SK-N-SH (cell line): Measurements from ENCODE around the gene BCL11A. TPM values are rescaled to one million over a fixed set of nuclear protein-coding genes. Genes with fewer than 3 reads are reported as not detected.

Experiments
- CTCF ChIA-PET: fragments of 300-600, 350-600 bp; formaldehyde crosslinking; extraction: SDS; loops from one replicate; lab custom pipeline; 2021; lab: Yijun Ruan, JAX
- POLR2A ChIA-PET: fragments of 350-600 bp; sonication (Branson Sonifier 250); formaldehyde crosslinking; extraction: SDS; loops from one replicate; lab custom pipeline; 2020; ENCODE audit warnings: antibody characterized with exemption, inconsistent platforms; lab: Yijun Ruan, JAX
- DNase-seq: peaks from one replicate; pipeline ENCODE4 v3.0.0; 2012
- H2AFZ ChIP-seq: fragments of 200-600 bp; sonication (generic); 2 replicates; pipeline ENCODE4 v1.8.1; 2016; ENCODE audit warnings: antibody characterized with exemption, mild to moderate bottlenecking, low read depth
- H3F3A ChIP-seq: fragments of 200-600 bp; sonication (generic); replicated peaks from 2 replicates; pipeline ENCODE3; 2016; ENCODE audit warnings: antibody characterized with exemption, mild to moderate bottlenecking; ENCODE audit not compliant: insufficient read depth
- H3K27ac ChIP-seq, 2 experiments: fragments of 200-500 bp in 1 of 2; fragments of 200-600 bp in 1 of 2; sonication (Bioruptor generic) in 1 of 2; sonication (generic), shearing (Covaris generic) in 1 of 2; 2 replicates each; pipeline versions ENCODE4 v1.5.1 to v1.6.1; 2014 to 2016; ENCODE audit warnings: low read depth in 2 of 2, inconsistent platforms in 1 of 2, low read length in 1 of 2, mild to moderate bottlenecking in 1 of 2, mixed read lengths in 1 of 2
- H3K27me3 ChIP-seq: fragments of 200-600 bp; sonication (generic), shearing (Covaris generic); 2 replicates; pipeline ENCODE4 v1.6.1; 2016; ENCODE audit warnings: mixed run types; ENCODE audit not compliant: insufficient read depth
- H3K36me3 ChIP-seq, 2 experiments: fragments of 200-500 bp in 1 of 2; fragments of 200-600 bp in 1 of 2; sonication (Bioruptor generic) in 1 of 2; sonication (generic) in 1 of 2; replicated peaks in 1 of 2; 2 replicates each; pipeline versions ENCODE3 to v1.5.1; 2014 to 2016; ENCODE audit warnings: low read length in 1 of 2, mild to moderate bottlenecking in 1 of 2; ENCODE audit not compliant: insufficient read depth in 2 of 2, control insufficient read depth in 1 of 2
- H3K4me1 ChIP-seq, 2 experiments: fragments of 200-500 bp in 1 of 2; fragments of 200-600 bp in 1 of 2; sonication (Bioruptor generic) in 1 of 2; sonication (generic), shearing (Covaris generic) in 1 of 2; 2 replicates each; pipeline versions ENCODE4 v1.5.1 to v1.6.1; 2014 to 2016; ENCODE audit warnings: low read depth in 1 of 2, low read length in 1 of 2, mixed run types in 1 of 2; ENCODE audit not compliant: insufficient read depth in 2 of 2, control insufficient read depth in 1 of 2
- H3K4me2 ChIP-seq: fragments of 200-600 bp; sonication (generic), shearing (Covaris generic); 2 replicates; pipeline ENCODE4 v1.6.1; 2017; ENCODE audit warnings: mixed run types
- H3K4me3 ChIP-seq, 2 experiments: fragments of 200-500 bp in 1 of 2; fragments of 200-600 bp in 1 of 2; sonication (Bioruptor generic) in 1 of 2; sonication (generic), shearing (Covaris generic) in 1 of 2; 2 replicates each; pipeline versions ENCODE4 v1.5.1 to v1.8.1; 2014 to 2016; ENCODE audit warnings: low read depth in 2 of 2, inconsistent platforms in 1 of 2, low read length in 1 of 2, mild to moderate bottlenecking in 1 of 2, mixed read lengths in 1 of 2, moderate library complexity in 1 of 2
- H3K79me2 ChIP-seq: fragments of 200-600 bp; sonication (generic); 2 replicates; pipeline ENCODE4 v1.8.1; 2017; ENCODE audit warnings: mild to moderate bottlenecking; ENCODE audit not compliant: insufficient read depth
- H3K9ac ChIP-seq: fragments of 200-600 bp; sonication (generic); 2 replicates; pipeline ENCODE4 v1.6.1; 2017; ENCODE audit warnings: mixed run types
- H3K9me2 ChIP-seq: fragments of 200-600 bp; sonication (generic); 2 replicates; pipeline ENCODE4 v1.6.1; 2017; ENCODE audit warnings: mixed run types
- H3K9me3 ChIP-seq: fragments of 200-600 bp; sonication (generic); 2 replicates; pipeline ENCODE4 v1.6.1; 2017; ENCODE audit warnings: mixed run types, mild to moderate bottlenecking, moderate library complexity
- H4K20me1 ChIP-seq: fragments of 200-600 bp; sonication (generic); 2 replicates; pipeline ENCODE4 v1.6.1; 2017; ENCODE audit warnings: mild to moderate bottlenecking, mixed run types; ENCODE audit not compliant: insufficient read depth
- ELF1 ChIP-seq: IDR thresholded peaks from 2 replicates; pipeline ENCODE4 v1.4.0; 2012
- FOXJ3 ChIP-seq: sonication (generic); formaldehyde crosslinking; IDR thresholded peaks from 2 replicates; pipeline ENCODE4 v1.5.1; 2020; ENCODE audit warnings: mild to moderate bottlenecking, missing genetic modification reagents
- FOXM1 ChIP-seq: IDR thresholded peaks from 2 replicates; pipeline ENCODE4 v1.4.0; 2012; ENCODE audit warnings: low read depth, mild to moderate bottlenecking
- IRF3 ChIP-seq: fragments of 150-350 bp; IDR thresholded peaks from 2 replicates; pipeline ENCODE4 v1.6.1; 2016; ENCODE audit warnings: mild to moderate bottlenecking, low read depth, low read length
- JUND ChIP-seq: IDR thresholded peaks from 2 replicates; pipeline ENCODE4 v1.4.0; 2012
- MEF2A ChIP-seq: IDR thresholded peaks from 2 replicates; pipeline ENCODE4 v1.4.0; 2012; ENCODE audit warnings: low read depth, borderline replicate concordance
- RCOR1 ChIP-seq: fragments of 150-350 bp; IDR thresholded peaks from 2 replicates; pipeline ENCODE4 v1.6.1; 2017; ENCODE audit warnings: antibody characterized with exemption, low read length
- TCF12 ChIP-seq: IDR thresholded peaks from 2 replicates; pipeline ENCODE4 v1.4.0; 2012
- TEAD4 ChIP-seq: IDR thresholded peaks from 2 replicates; pipeline ENCODE4 v1.4.0; 2012; ENCODE audit warnings: mild to moderate bottlenecking, borderline replicate concordance; ENCODE audit not compliant: insufficient read depth
- WGBS: methylation state at CpG from one replicate; pipeline ENCODE4 v1.1.6; 2017; ENCODE audit warnings: low lambda C conversion rate; 5-methylcytosine and 5-hydroxymethylcytosine counted together
- polyA plus RNA-seq, 3 experiments: library from polyadenylated mRNA; depleted of rRNA; stranded (reverse); fragments of >200 nt; gene quantifications; 2 replicates each; pipeline ENCODE4 v1.2.3, GENCODE V29; 2012

Gene BCL11A
- polyA plus RNA-seq, 1 of the 3 experiments (the other 2 are of a cell fraction), result 1.9 TPM

DNA sequence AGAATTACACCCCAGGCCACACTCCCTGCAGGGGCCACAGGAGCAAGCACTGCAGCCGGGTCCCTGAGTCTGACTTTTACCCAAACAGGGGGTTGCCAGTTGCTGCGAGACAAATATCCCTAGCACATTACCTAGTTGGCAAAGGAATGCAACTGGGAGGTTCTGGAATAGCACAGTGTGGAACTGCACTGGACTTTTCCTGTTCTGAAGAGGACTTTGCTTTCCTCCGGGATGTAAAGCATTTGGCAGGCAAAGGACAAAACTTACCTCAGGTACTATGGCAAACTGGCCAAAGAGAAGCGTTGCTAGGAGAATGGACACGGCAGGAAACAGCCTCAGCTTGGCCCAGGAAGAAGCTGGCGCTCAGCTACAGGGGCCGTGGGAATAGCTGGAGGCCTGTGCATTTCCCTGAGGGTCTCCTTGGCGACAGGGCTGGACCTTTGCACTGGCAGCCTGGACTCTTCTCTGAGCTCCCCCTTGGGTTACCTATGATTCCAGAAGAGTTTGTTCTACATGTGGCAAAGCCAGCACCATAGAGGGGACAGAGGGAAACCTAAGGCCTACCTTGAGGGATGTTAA is 45.0 kb downstream of the BCL11A start:
- Histone ChIP-seq H3K9me3 (no peaks in the 10 kb centered on the region), H3K36me3 (no peaks in the 10 kb centered on the region), H3F3A (no peaks in the 10 kb centered on the region), H3K4me3 (no peak overlapping the region), H4K20me1 (no peaks in the 10 kb centered on the region), H3K79me2 (no peaks in the 10 kb centered on the region; the same call in 1 of the 2 replicates), H2AFZ (no peak overlapping the region), H3K4me2 (no peak overlapping the region), H3K4me1 (no peaks in the 10 kb centered on the region), H3K27ac (no peak overlapping the region), H3K9ac (no peak overlapping the region), H3K27me3 (no peaks in the 10 kb centered on the region), H3K9me2 (no peaks in the 10 kb centered on the region)
- CTCF ChIA-PET, result interaction anchor here (0.6 to 1.2 kb wide), 5 partner anchors 9 to 754 kb away, joined by 3 to 4 read pairs (median 3); no protein-coding TSS in a partner anchor
- POLR2A ChIA-PET, result no interaction called here
- no peak for TF ChIP-seq ELF1
- TF ChIP-seq FOXJ3 (CRISPR knock-in tag), result no peak
- no peak for TF ChIP-seq RCOR1
- WGBS, result 88% methylated on average over 8 of the region's 8 CpGs
- DNase-seq, result no peak

DNA sequence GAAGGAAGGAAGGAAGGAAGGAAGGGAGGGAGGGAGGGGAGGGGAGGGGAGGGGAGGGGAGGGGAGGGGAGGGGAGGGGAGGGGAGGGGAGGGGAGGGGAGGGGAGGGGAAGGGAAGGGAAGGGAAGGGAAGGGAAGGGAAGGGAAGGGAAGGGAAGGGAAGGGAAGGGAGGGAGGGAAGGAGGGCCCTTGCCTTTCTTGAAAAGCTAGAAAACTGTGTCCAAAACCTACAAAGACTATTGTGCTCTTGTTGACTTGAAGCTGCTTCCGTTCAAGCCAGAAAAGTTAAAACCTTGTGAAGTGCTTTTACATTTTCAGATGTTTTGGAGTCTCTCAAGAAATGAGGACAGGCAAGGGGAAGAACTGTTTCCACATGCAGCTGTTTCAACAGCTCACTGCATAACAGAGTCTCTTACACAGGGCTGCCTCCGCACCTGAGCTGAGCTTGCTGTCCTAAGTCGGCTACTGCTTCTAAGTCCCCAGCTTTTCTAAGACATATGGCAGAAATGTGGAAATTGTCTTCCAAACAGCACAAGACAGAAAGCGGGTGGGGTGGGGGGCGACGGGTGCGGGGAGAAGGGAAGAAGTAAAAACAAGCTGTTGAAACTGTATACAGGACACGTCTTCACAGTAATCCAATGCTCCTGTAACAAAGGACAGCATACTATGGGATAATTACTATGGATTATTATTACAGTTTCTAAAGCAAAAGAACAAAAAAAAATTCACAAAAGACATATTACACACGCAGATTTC is 46.1 kb downstream of the BCL11A start:
- Histone ChIP-seq H3K4me1 (no peaks in the 10 kb centered on the region), H3K9ac (no peak overlapping the region), H2AFZ (no peak overlapping the region), H3K9me2 (no peaks in the 10 kb centered on the region), H3K9me3 (no peaks in the 10 kb centered on the region), H4K20me1 (no peaks in the 10 kb centered on the region), H3K4me3 (no peak overlapping the region), H3K27me3 (no peaks in the 10 kb centered on the region), H3F3A (no peaks in the 10 kb centered on the region), H3K27ac (no peak overlapping the region), H3K36me3 (no peaks in the 10 kb centered on the region), H3K79me2 (no peaks in the 10 kb centered on the region), H3K4me2 (no peak overlapping the region)
- WGBS, result 82% methylated on average over 9 of the region's 9 CpGs
- TF ChIP-seq TCF12, result no peak
- TF ChIP-seq JUND, result no peak
- no peak for TF ChIP-seq MEF2A
- no peak for TF ChIP-seq TEAD4
- no peak for TF ChIP-seq FOXM1
- CTCF ChIA-PET, result interaction anchor here (1.0 kb wide), 1 partner anchor 54 kb away, joined by 3 read pairs; no protein-coding TSS in a partner anchor
- POLR2A ChIA-PET, result no interaction called here
- DNase-seq, result no peak

- no peak for DNase-seq
- Histone ChIP-seq H3K9me3 (no peaks in the 10 kb centered on the region), H3F3A (no peaks in the 10 kb centered on the region), H3K4me1 (no peaks in the 10 kb centered on the region), H3K9me2 (no peaks in the 10 kb centered on the region), H3K79me2 (no peaks in the 10 kb centered on the region; the same call in 1 of the 2 replicates), H4K20me1 (no peaks in the 10 kb centered on the region), H3K4me2 (no peak overlapping the region), H3K4me3 (no peak overlapping the region), H3K27me3 (no peaks in the 10 kb centered on the region), H3K27ac (no peak overlapping the region), H3K9ac (no peak overlapping the region), H2AFZ (no peak overlapping the region), H3K36me3 (no peaks in the 10 kb centered on the region)
- no peak for TF ChIP-seq TEAD4
- TF ChIP-seq IRF3, result no peak
- WGBS, result 71% methylated on average over 4 of the region's 4 CpGs
- CTCF ChIA-PET, result interaction anchor here (0.6 to 0.9 kb wide), 2 partner anchors 10 to 547 kb away, joined by 3 read pairs; no protein-coding TSS in a partner anchor
- POLR2A ChIA-PET, result no interaction called here
These were observed 47.6 kb downstream of the BCL11A start for GRCh38 chr2:60505880-60506260.
